Measurements from ENCODE around the gene SLC34A3.

The SLC34A3 gene

DNA sequence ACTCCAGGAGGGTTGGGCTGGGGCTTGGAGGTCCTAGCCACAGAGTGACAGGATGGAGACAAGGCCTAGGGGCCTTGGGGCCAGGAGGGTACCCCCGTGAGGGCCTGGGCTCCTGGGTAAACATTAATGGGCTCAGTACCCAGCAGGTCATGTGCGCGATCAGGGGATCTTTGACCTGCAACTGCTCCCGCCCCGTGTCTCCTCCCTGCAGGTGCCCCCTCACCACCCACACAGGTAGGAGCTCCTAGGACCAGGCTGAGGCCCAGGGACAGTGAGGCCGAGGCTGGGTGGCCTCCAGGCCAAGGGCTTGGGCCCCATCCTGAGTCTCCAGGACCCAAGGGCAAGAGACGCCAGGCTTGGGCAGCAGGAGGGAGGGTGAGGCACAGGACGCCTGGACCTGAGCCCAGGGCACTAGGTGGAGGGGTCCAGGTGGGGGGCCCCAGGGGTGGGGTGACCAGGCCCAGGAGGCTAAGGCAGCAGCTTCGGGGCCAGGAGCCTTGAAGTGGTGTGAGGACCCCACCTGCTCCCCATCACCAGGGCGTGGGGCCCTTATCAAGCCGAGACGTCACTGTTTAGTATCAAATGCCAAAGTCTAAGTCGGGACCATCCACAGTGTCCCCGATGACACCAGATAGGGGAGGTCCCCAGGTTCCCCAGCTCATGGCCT is at the start of gene SLC34A3:
SLC34A3 (plus strand) TSS at position 197 of the 667 bp plus-strand sequence. CDS start 802 bp downstream, outside the sequence.
- no peaks in the 10 kb centered on the region for H3K4me1 ChIP-seq (ENCODE audit: control insufficient read depth, insufficient read depth, low read length)
- no peaks in the 10 kb centered on the region for H3K36me3 ChIP-seq (ENCODE audit: control insufficient read depth, insufficient read depth, low read length)
- H3K4me3 ChIP-seq (ENCODE audit: low read depth, low read length), result no peak within 1 kb of the TSS
- H3K9ac ChIP-seq (ENCODE audit: low read depth, low read length), result no peak within 1 kb of the TSS
- H3K9me3 ChIP-seq (ENCODE audit: control insufficient read depth, insufficient read depth, low read length), result no peaks in the 10 kb centered on the region
- H3K27me3 ChIP-seq (ENCODE audit: control insufficient read depth, insufficient read depth, low read length), result no peaks in the 10 kb centered on the region

- Histone ChIP-seq H3K4me1 (ENCODE audit: control insufficient read depth, insufficient read depth, low read length) (no peaks in the 10 kb centered on the region), H3K9me3 (ENCODE audit: control insufficient read depth, insufficient read depth, low read length) (no peaks in the 10 kb centered on the region)
These were observed 49.0 kb upstream of the SLC34A3 start for GRCh38 chr9:137181680-137182079.

DNA sequence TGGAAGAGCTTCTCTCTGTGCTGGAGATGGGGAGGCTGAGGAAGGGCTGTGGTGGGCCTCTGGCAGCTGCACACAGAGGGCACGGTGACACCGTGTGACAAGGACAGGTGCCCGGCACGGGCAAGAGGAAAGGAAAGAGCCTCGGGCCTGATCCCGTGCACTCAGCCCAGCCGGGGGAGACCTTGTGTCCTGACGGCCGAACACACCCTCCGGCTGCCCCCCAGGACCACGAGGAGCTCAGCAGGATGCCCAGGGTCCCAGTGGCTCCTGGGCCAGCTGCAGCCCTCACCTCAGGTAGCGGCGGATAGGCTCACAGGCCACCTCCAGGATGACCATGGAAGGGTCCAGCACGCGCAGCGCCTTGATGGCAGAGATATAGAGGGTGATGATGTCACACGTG is 47.9 kb upstream of the SLC34A3 start:
- Histone ChIP-seq H3K9ac (ENCODE audit: low read depth, low read length) (no peak overlapping the region), H3K27me3 (ENCODE audit: control insufficient read depth, insufficient read depth, low read length) (no peaks in the 10 kb centered on the region), H3K9me3 (ENCODE audit: control insufficient read depth, insufficient read depth, low read length) (no peaks in the 10 kb centered on the region), H3K4me1 (ENCODE audit: control insufficient read depth, insufficient read depth, low read length) (peaks cover 8% of the 10 kb centered on the region), H3K4me3 (ENCODE audit: low read depth, low read length) (no peak overlapping the region), H3K36me3 (ENCODE audit: control insufficient read depth, insufficient read depth, low read length) (peaks cover 52% of the 10 kb centered on the region)

More at GRCh38 chr9:137181680-137182079, 49.0 kb upstream of the SLC34A3 start:
- H3K4me3 ChIP-seq (ENCODE audit: low read depth, low read length), result no peak overlapping the region
- H3K9ac ChIP-seq (ENCODE audit: low read depth, low read length), result no peak overlapping the region
- H3K27me3 ChIP-seq (ENCODE audit: control insufficient read depth, insufficient read depth, low read length), result no peaks in the 10 kb centered on the region
- peaks cover 52% of the 10 kb centered on the region for H3K36me3 ChIP-seq (ENCODE audit: control insufficient read depth, insufficient read depth, low read length)

GRCh38 chr9:137183980-137184595 is 46.6 kb upstream of the SLC34A3 start:
- Histone ChIP-seq H3K4me1 (ENCODE audit: control insufficient read depth, insufficient read depth, low read length) (peaks cover 8% of the 10 kb centered on the region), H3K27me3 (ENCODE audit: control insufficient read depth, insufficient read depth, low read length) (no peaks in the 10 kb centered on the region), H3K4me3 (ENCODE audit: low read depth, low read length) (no peak overlapping the region), H3K36me3 (ENCODE audit: control insufficient read depth, insufficient read depth, low read length) (peaks cover 49% of the 10 kb centered on the region), H3K9me3 (ENCODE audit: control insufficient read depth, insufficient read depth, low read length) (no peaks in the 10 kb centered on the region), H3K9ac (ENCODE audit: low read depth, low read length) (no peak overlapping the region)

- Histone ChIP-seq H3K4me3 (ENCODE audit: low read depth, low read length) (no peak overlapping the region), H3K9me3 (ENCODE audit: control insufficient read depth, insufficient read depth, low read length) (no peaks in the 10 kb centered on the region), H3K9ac (ENCODE audit: low read depth, low read length) (no peak overlapping the region), H3K4me1 (ENCODE audit: control insufficient read depth, insufficient read depth, low read length) (peaks cover 10% of the 10 kb centered on the region), H3K27me3 (ENCODE audit: control insufficient read depth, insufficient read depth, low read length) (no peaks in the 10 kb centered on the region), H3K36me3 (ENCODE audit: control insufficient read depth, insufficient read depth, low read length) (peaks cover 41% of the 10 kb centered on the region)
These were observed 45.6 kb upstream of the SLC34A3 start for GRCh38 chr9:137184881-137185660.

DNA sequence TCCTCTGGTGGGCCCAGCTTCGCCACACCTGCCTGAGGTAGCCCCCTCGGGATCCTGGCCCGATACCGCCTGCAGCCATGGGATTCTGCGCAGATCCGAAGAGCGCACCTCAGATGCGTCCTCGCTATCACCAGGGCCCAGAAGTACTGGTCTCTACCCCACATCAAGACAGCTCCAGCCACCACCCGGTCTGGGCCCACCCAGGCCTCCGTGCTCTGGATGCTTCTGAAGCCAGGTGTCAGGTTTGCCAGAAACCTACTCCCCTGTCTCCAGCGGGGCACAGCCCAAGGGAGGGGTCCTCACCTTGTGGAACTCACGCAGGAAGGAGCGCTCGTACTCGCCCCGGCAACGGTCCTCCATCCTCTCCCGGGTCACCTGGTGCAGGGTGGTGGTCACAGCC is 44.8 kb upstream of the SLC34A3 start:
- Histone ChIP-seq H3K4me3 (ENCODE audit: low read depth, low read length) (no peak overlapping the region), H3K27me3 (ENCODE audit: control insufficient read depth, insufficient read depth, low read length) (no peaks in the 10 kb centered on the region), H3K4me1 (ENCODE audit: control insufficient read depth, insufficient read depth, low read length) (peaks cover 10% of the 10 kb centered on the region), H3K9me3 (ENCODE audit: control insufficient read depth, insufficient read depth, low read length) (no peaks in the 10 kb centered on the region), H3K36me3 (ENCODE audit: control insufficient read depth, insufficient read depth, low read length) (peaks cover 37% of the 10 kb centered on the region), H3K9ac (ENCODE audit: low read depth, low read length) (no peak overlapping the region)

DNA sequence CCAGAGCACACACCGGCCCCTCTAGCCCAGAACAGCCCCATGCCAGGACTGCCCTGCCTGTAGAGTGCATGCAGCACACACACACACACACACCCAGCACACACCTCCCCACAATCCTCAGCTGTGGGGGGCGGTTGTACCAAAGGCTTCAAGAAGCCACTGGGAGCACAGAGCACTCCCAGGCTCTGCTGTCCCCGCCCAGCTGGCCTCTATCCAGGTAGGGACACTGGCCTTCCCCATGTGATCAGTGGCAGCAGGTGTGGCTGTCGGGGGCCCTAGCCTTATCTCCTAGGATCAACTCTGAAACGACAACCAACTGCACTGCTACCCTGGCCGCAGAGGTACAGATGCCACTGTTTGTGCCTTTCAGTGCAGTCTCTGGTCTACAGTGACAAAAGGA is 44.3 kb upstream of the SLC34A3 start:
- Histone ChIP-seq H3K27me3 (ENCODE audit: control insufficient read depth, insufficient read depth, low read length) (no peaks in the 10 kb centered on the region), H3K9me3 (ENCODE audit: control insufficient read depth, insufficient read depth, low read length) (no peaks in the 10 kb centered on the region), H3K36me3 (ENCODE audit: control insufficient read depth, insufficient read depth, low read length) (peaks cover 36% of the 10 kb centered on the region), H3K4me1 (ENCODE audit: control insufficient read depth, insufficient read depth, low read length) (peaks cover 10% of the 10 kb centered on the region), H3K4me3 (ENCODE audit: low read depth, low read length) (no peak overlapping the region), H3K9ac (ENCODE audit: low read depth, low read length) (no peak overlapping the region)

GRCh38 chr9:137187386-137187785 is 43.3 kb upstream of the SLC34A3 start:
- Histone ChIP-seq H3K27me3 (ENCODE audit: control insufficient read depth, insufficient read depth, low read length) (no peaks in the 10 kb centered on the region), H3K9me3 (ENCODE audit: control insufficient read depth, insufficient read depth, low read length) (no peaks in the 10 kb centered on the region), H3K36me3 (ENCODE audit: control insufficient read depth, insufficient read depth, low read length) (peaks cover 35% of the 10 kb centered on the region), H3K9ac (ENCODE audit: low read depth, low read length) (no peak overlapping the region), H3K4me3 (ENCODE audit: low read depth, low read length) (peak overlapping the region; percentile 97), H3K4me1 (ENCODE audit: control insufficient read depth, insufficient read depth, low read length) (peaks cover 10% of the 10 kb centered on the region)

GRCh38 chr9:137188086-137188489 is 42.6 kb upstream of the SLC34A3 start:
- Histone ChIP-seq H3K9ac (ENCODE audit: low read depth, low read length) (peak overlapping the region; percentile 76), H3K36me3 (ENCODE audit: control insufficient read depth, insufficient read depth, low read length) (peaks cover 31% of the 10 kb centered on the region), H3K4me3 (ENCODE audit: low read depth, low read length) (peak overlapping the region; percentile 97), H3K27me3 (ENCODE audit: control insufficient read depth, insufficient read depth, low read length) (no peaks in the 10 kb centered on the region), H3K9me3 (ENCODE audit: control insufficient read depth, insufficient read depth, low read length) (no peaks in the 10 kb centered on the region), H3K4me1 (ENCODE audit: control insufficient read depth, insufficient read depth, low read length) (peaks cover 10% of the 10 kb centered on the region)

DNA sequence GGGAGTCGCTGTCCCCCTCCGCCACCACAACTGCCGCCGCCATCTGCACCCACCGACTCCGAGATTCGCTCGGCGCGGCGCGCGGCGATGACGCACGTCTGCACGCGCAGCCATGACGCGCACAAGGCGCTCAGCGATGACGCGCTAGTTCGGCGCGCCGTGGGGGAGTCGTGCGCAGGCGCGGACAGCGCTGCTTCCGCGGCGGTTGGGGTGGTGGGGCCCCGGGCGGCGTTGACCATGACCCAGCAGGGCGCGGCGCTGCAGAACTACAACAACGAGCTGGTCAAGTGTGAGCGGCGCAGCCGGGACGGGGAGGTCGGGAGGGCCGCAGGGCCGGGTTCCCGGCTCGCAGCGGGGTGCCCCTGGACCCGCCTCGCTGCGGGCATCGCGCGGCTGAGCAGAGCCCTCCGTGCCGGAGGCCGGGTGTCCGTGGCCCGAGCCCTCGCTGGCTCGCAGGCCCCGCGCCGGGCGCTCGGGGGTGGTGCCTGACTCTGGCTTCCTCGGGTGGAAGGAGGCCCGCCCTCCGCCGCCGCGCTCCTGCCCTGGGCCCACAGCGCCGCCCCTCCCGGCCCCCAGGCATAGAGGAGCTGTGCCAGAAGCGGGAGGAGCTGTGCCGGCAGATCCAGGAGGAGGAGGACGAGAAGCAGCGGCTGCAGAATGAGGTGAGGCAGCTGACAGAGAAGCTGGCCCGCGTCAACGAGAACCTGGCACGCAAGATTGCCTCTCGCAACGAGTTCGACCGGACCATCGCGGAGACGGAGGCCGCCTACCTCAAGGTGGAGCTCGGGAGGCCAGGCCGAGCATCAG is 42.0 kb upstream of the SLC34A3 start, which contains the start of the genes ANAPC2 and SSNA1:
ANAPC2 (minus strand) TSS at position 71 of the 807 bp plus-strand sequence; CDS start at position 43, 28 bp downstream.
SSNA1 (plus strand) TSS at position 187 of the 807 bp plus-strand sequence; CDS start at position 238, 51 bp downstream.
- H3K36me3 ChIP-seq (ENCODE audit: control insufficient read depth, insufficient read depth, low read length), result peaks cover 26% of the 10 kb centered on the region
- peak within 1 kb of the TSS; percentile 81 for H3K9ac ChIP-seq (ENCODE audit: low read depth, low read length)
- no peaks in the 10 kb centered on the region for H3K9me3 ChIP-seq (ENCODE audit: control insufficient read depth, insufficient read depth, low read length)
- H3K4me1 ChIP-seq (ENCODE audit: control insufficient read depth, insufficient read depth, low read length), result peaks cover 10% of the 10 kb centered on the region
- peak within 1 kb of the TSS; percentile 97 for H3K4me3 ChIP-seq (ENCODE audit: low read depth, low read length)
- H3K27me3 ChIP-seq (ENCODE audit: control insufficient read depth, insufficient read depth, low read length), result no peaks in the 10 kb centered on the region
